Small intestine (tissue), 7 donors: ENCODE results near the gene SLIT1. TPM values are rescaled to one million over a fixed set of nuclear protein-coding genes. Genes with fewer than 3 reads are reported as not detected.

Experiments used
- DNase-seq, 2 donors: peaks; one replicate each; pipeline versions ENCODE4 v3.0.0 to v3.0.0-alpha.2; 2013
- FAIRE-seq: peaks from 2 replicates; lab custom pipeline; 2012; peaks lifted over from hg19 to GRCh38; lab: Jason Lieb, UNC
- H3K27ac ChIP-seq, 3 donors: one replicate each; pipeline ENCODE4 v1.5.1; 2013; ENCODE audit warnings: low read length in 2 of 3, mild to moderate bottlenecking in 2 of 3, control low read depth in 1 of 3, inconsistent platforms in 1 of 3, low read depth in 1 of 3, moderate library complexity in 1 of 3
- H3K27me3 ChIP-seq, 3 donors: one replicate each; pipeline ENCODE4 v1.6.1; 2013; ENCODE audit warnings: low read length in 3 of 3, inconsistent platforms in 1 of 3; ENCODE audit not compliant: control insufficient read depth in 3 of 3, insufficient read depth in 3 of 3
- H3K36me3 ChIP-seq, 3 donors: one replicate each; pipeline ENCODE4 v1.6.1; 2013; ENCODE audit warnings: low read length in 3 of 3, inconsistent platforms in 1 of 3, low read depth in 1 of 3, mild to moderate bottlenecking in 1 of 3, moderate library complexity in 1 of 3; ENCODE audit not compliant: control insufficient read depth in 3 of 3, insufficient read depth in 2 of 3
- H3K4me1 ChIP-seq, 3 donors: one replicate each; pipeline ENCODE4 v1.6.1; 2013; ENCODE audit warnings: low read length in 2 of 3, inconsistent platforms in 1 of 3, low read depth in 1 of 3, mild to moderate bottlenecking in 1 of 3, moderate library complexity in 1 of 3; ENCODE audit not compliant: control insufficient read depth in 3 of 3, insufficient read depth in 2 of 3
- H3K4me3 ChIP-seq, 3 donors: one replicate each; pipeline ENCODE4 v1.5.1; 2013; ENCODE audit warnings: low read length in 3 of 3, control low read depth in 1 of 3, inconsistent platforms in 1 of 3, low read depth in 1 of 3, mild to moderate bottlenecking in 1 of 3, moderate library complexity in 1 of 3
- H3K9me3 ChIP-seq, 2 donors: one replicate each; pipeline ENCODE4 v1.6.1; 2013; ENCODE audit warnings: low read depth in 1 of 2, low read length in 1 of 2; ENCODE audit not compliant: control insufficient read depth in 2 of 2, insufficient read depth in 1 of 2
- WGBS, 3 donors: extraction: QIAGEN DNeasy Blood & Tissue Kit; methylation state at CpG; one replicate each; pipeline ENCODE4 v1.1.7; 2013; 5-methylcytosine and 5-hydroxymethylcytosine counted together
- polyA plus RNA-seq, 4 donors: library from polyadenylated mRNA; stranded (reverse) in 3 of 4; unstranded in 1 of 4; fragments of 200-250 nt in 3 of 4; fragments of 120-200 nt in 1 of 4; gene quantifications; one replicate each; pipeline versions ENCODE4 v1.2.1 to v1.2.3, GENCODE V29; 2013
- donor health status: healthy with polysubstance abuse.
- donor health status: control.
- donor health status: control.
- donor health status: Bipolar disorder and iron deficiency.
- donor health status: healthy.

The SLIT1 gene
- polyA plus RNA-seq, 4 donors = under 0.01 to 0.40 (median 0.12) TPM; not detected in 1

GRCh38 chr10:97018251-97019212, 167.2 kb downstream of the SLIT1 start:
- Histone ChIP-seq H3K4me1 (peaks cover 0 to 14% (median 0%) of the 10 kb centered on the region in 3 donors), H3K27ac (no peak overlapping the region), H3K36me3 (no peaks in the 10 kb centered on the region), H3K9me3 (no peaks in the 10 kb centered on the region), H3K4me3 (no peak overlapping the region), H3K27me3 (no peaks in the 10 kb centered on the region)
- FAIRE-seq = no peak
- DNase-seq = no peak
- 89 to 91% (median 90%) methylated on average over 18 of the region's 18 CpGs for WGBS, 3 donors

GRCh38 chr10:97017474-97017903, 168.3 kb downstream of the SLIT1 start:
- Histone ChIP-seq H3K4me1 (peaks cover 0 to 14% (median 0%) of the 10 kb centered on the region in 3 donors), H3K9me3 (no peaks in the 10 kb centered on the region), H3K36me3 (no peaks in the 10 kb centered on the region), H3K27me3 (no peaks in the 10 kb centered on the region), H3K27ac (no peak overlapping the region), H3K4me3 (no peak overlapping the region)
- no peak for DNase-seq
- WGBS, 3 donors = 88 to 91% (median 90%) methylated on average over 5 of the region's 5 CpGs
- FAIRE-seq = no peak

- FAIRE-seq = no peak
- 68 to 80% (median 73%) methylated on average over 15 of the region's 15 CpGs for WGBS, 3 donors
Observed at GRCh38 chr10:97016728-97017473, 168.9 kb downstream of the SLIT1 start.

GRCh38 chr10:97015240-97015639, 170.5 kb downstream of the SLIT1 start:
- FAIRE-seq (no peak), DNase-seq (no peak)
- no peak overlapping the region for H3K4me3 ChIP-seq
- H3K4me1 ChIP-seq = peaks cover 0 to 8% (median 0%) of the 10 kb centered on the region in 3 donors
- H3K27me3 ChIP-seq = no peaks in the 10 kb centered on the region
- H3K36me3 ChIP-seq = no peaks in the 10 kb centered on the region
- WGBS, 3 donors = 27 to 42% (median 41%) methylated on average over 1 of the region's 1 CpG
- no peaks in the 10 kb centered on the region for H3K9me3 ChIP-seq
- H3K27ac ChIP-seq = no peak overlapping the region

More at GRCh38 chr10:97016728-97017473, 168.9 kb downstream of the SLIT1 start:
- H3K4me1 ChIP-seq = peaks cover 0 to 14% (median 0%) of the 10 kb centered on the region in 3 donors
- H3K4me3 ChIP-seq = no peak overlapping the region
- no peaks in the 10 kb centered on the region for H3K9me3 ChIP-seq
- H3K27ac ChIP-seq = no peak overlapping the region
- DNase-seq = no peak
- no peaks in the 10 kb centered on the region for H3K27me3 ChIP-seq
- no peaks in the 10 kb centered on the region for H3K36me3 ChIP-seq

GRCh38 chr10:97013983-97014382, 171.8 kb downstream of the SLIT1 start:
- Histone ChIP-seq H3K4me3 (no peak overlapping the region), H3K36me3 (no peaks in the 10 kb centered on the region), H3K9me3 (no peaks in the 10 kb centered on the region), H3K27me3 (no peaks in the 10 kb centered on the region), H3K4me1 (no peaks in the 10 kb centered on the region), H3K27ac (no peak overlapping the region)
- FAIRE-seq (no peak), DNase-seq (no peak)
- WGBS, 3 donors = 89 to 90% (median 89%) methylated on average over 7 to 8 of the region's 8 CpGs

GRCh38 chr10:97013568-97013967, 172.2 kb downstream of the SLIT1 start:
- Histone ChIP-seq H3K9me3 (no peaks in the 10 kb centered on the region), H3K4me1 (no peaks in the 10 kb centered on the region), H3K4me3 (no peak overlapping the region), H3K36me3 (no peaks in the 10 kb centered on the region), H3K27me3 (no peaks in the 10 kb centered on the region), H3K27ac (no peak overlapping the region)
- DNase-seq (no peak), FAIRE-seq (no peak)
- 85 to 92% (median 86%) methylated on average over 8 of the region's 8 CpGs for WGBS, 3 donors

GRCh38 chr10:97012470-97012869, 173.3 kb downstream of the SLIT1 start:
- 89 to 92% (median 92%) methylated on average over 8 of the region's 8 CpGs for WGBS, 3 donors

GRCh38 chr10:97011397-97011796, 174.4 kb downstream of the SLIT1 start:
- no peak for DNase-seq

More at GRCh38 chr10:97012470-97012869, 173.3 kb downstream of the SLIT1 start:
- no peak overlapping the region for H3K27ac ChIP-seq
- H3K36me3 ChIP-seq = no peaks in the 10 kb centered on the region
- no peak for FAIRE-seq
- H3K27me3 ChIP-seq = no peaks in the 10 kb centered on the region
- H3K4me3 ChIP-seq = no peak overlapping the region
- H3K4me1 ChIP-seq = no peaks in the 10 kb centered on the region
- peaks cover 0 to 4% of the 10 kb centered on the region in 2 donors for H3K9me3 ChIP-seq
- DNase-seq = no peak

More at GRCh38 chr10:97011397-97011796, 174.4 kb downstream of the SLIT1 start:
- Histone ChIP-seq H3K9me3 (peaks cover 0 to 4% of the 10 kb centered on the region in 2 donors), H3K27ac (no peak overlapping the region), H3K4me3 (no peak overlapping the region), H3K27me3 (no peaks in the 10 kb centered on the region), H3K4me1 (no peaks in the 10 kb centered on the region), H3K36me3 (no peaks in the 10 kb centered on the region)
- FAIRE-seq = no peak
